Glutamatergic neuron (in vitro differentiated cells): ENCODE results near the gene CSDE1. TPM values are rescaled to one million over a fixed set of nuclear protein-coding genes. Genes with fewer than 3 reads are reported as not detected.

Experiments
- DNase-seq: peaks from one replicate; pipeline ENCODE4 v3.0.0; 2022
- H3K27ac Mint-ChIP-seq: one replicate; pipeline ENCODE4 v1.8.0; 2020; ENCODE audit warnings: mild to moderate bottlenecking, mixed read lengths, inconsistent platforms; ENCODE audit not compliant: unreplicated experiment
- H3K27me3 Mint-ChIP-seq: one replicate; pipeline ENCODE4 v1.8.0; 2020; ENCODE audit warnings: mild to moderate bottlenecking, moderate library complexity, mixed read lengths, inconsistent platforms; ENCODE audit not compliant: unreplicated experiment
- H3K36me3 Mint-ChIP-seq: one replicate; pipeline ENCODE4 v1.8.0; 2020; ENCODE audit warnings: mild to moderate bottlenecking, mixed read lengths, inconsistent platforms; ENCODE audit not compliant: unreplicated experiment
- H3K4me1 Mint-ChIP-seq: one replicate; pipeline ENCODE4 v1.8.0; 2020; ENCODE audit warnings: mild to moderate bottlenecking, low read depth, mixed read lengths, inconsistent platforms; ENCODE audit not compliant: unreplicated experiment
- H3K4me3 Mint-ChIP-seq: one replicate; pipeline ENCODE4 v1.8.0; 2020; ENCODE audit warnings: mild to moderate bottlenecking, mixed read lengths, inconsistent platforms; ENCODE audit not compliant: unreplicated experiment
- H3K9me3 Mint-ChIP-seq: one replicate; pipeline ENCODE4 v1.8.0; 2020; ENCODE audit warnings: mild to moderate bottlenecking, moderate library complexity, mixed read lengths, inconsistent platforms; ENCODE audit not compliant: unreplicated experiment
- CTCF ChIP-seq: fragments of 200-600 bp; sonication (generic); IDR thresholded peaks from one replicate; pipeline ENCODE4 v1.5.0; 2021; ENCODE audit not compliant: partially characterized antibody, unreplicated experiment
- total RNA-seq: library from RNA; stranded (reverse); fragmentation: NEBNext Ultra II Directional; extraction: Animal tissue kit (Norgen Biotek cat#: 25700); gene quantifications from one replicate; pipeline ENCODE4 v1.2.1, GENCODE V29; 2021; ENCODE audit not compliant: unreplicated experiment

Gene CSDE1
- total RNA-seq, 1 donor from 2014 or later = 763 TPM

GRCh38 chr1:114749835-114750234 is 7.9 kb downstream of the CSDE1 start:
- Mint-ChIP-seq H3K4me3 (no peak overlapping the region), H3K9me3 (no peaks in the 10 kb centered on the region), H3K4me1 (peaks cover 29% of the 10 kb centered on the region), H3K27ac (no peak overlapping the region), H3K27me3 (peaks cover 4% of the 10 kb centered on the region), H3K36me3 (no peaks in the 10 kb centered on the region)
- no peak for DNase-seq
- no peak for TF ChIP-seq CTCF

- H3K9me3 Mint-ChIP-seq = no peaks in the 10 kb centered on the region
- no peak for TF ChIP-seq CTCF
- no peak overlapping the region for H3K27ac Mint-ChIP-seq
- no peaks in the 10 kb centered on the region for H3K36me3 Mint-ChIP-seq
- DNase-seq = no peak
- H3K27me3 Mint-ChIP-seq = peaks cover 4% of the 10 kb centered on the region
- H3K4me1 Mint-ChIP-seq = peaks cover 11% of the 10 kb centered on the region
- no peak overlapping the region for H3K4me3 Mint-ChIP-seq
Observed at GRCh38 chr1:114746450-114747121, 11.2 kb downstream of the CSDE1 start.

GRCh38 chr1:114745291-114745690 is 12.5 kb downstream of the CSDE1 start:
- H3K36me3 Mint-ChIP-seq = no peaks in the 10 kb centered on the region
- no peaks in the 10 kb centered on the region for H3K9me3 Mint-ChIP-seq
- no peak for TF ChIP-seq CTCF
- H3K4me1 Mint-ChIP-seq = peaks cover 4% of the 10 kb centered on the region
- no peak overlapping the region for H3K4me3 Mint-ChIP-seq
- peaks cover 4% of the 10 kb centered on the region for H3K27me3 Mint-ChIP-seq
- no peak for DNase-seq
- H3K27ac Mint-ChIP-seq = no peak overlapping the region

GRCh38 chr1:114741963-114742746 is 15.6 kb downstream of the CSDE1 start:
- Mint-ChIP-seq H3K9me3 (no peaks in the 10 kb centered on the region), H3K4me3 (no peak overlapping the region), H3K36me3 (no peaks in the 10 kb centered on the region), H3K4me1 (peaks cover 4% of the 10 kb centered on the region), H3K27ac (no peak overlapping the region), H3K27me3 (no peaks in the 10 kb centered on the region)
- no peak for DNase-seq
- TF ChIP-seq CTCF = no peak

- no peak overlapping the region for H3K27ac Mint-ChIP-seq
- no peaks in the 10 kb centered on the region for H3K4me1 Mint-ChIP-seq
- H3K27me3 Mint-ChIP-seq = no peaks in the 10 kb centered on the region
- peaks cover 6% of the 10 kb centered on the region for H3K36me3 Mint-ChIP-seq
- H3K9me3 Mint-ChIP-seq = no peaks in the 10 kb centered on the region
- DNase-seq = no peak
- TF ChIP-seq CTCF = no peak
- no peak overlapping the region for H3K4me3 Mint-ChIP-seq
Observed at GRCh38 chr1:114740331-114740730, 17.5 kb downstream of the CSDE1 start.
